Endothelial cell of umbilical vein (primary cell): Measurements from ENCODE around the gene NLRC3. TPM values are rescaled to one million over a fixed set of nuclear protein-coding genes. Genes with fewer than 3 reads are reported as not detected.
"Not testable (repeated sequence)": the region's sequence is repeated elsewhere in the genome, so short reads cannot be mapped to it uniquely, and the experiment has no call there.

ENCODE experiments used
- BruUV-seq: library from RNA; stranded (reverse); fragments of 400-500 nt; replicated peaks from 2 replicates; lab custom pipeline; 2021; lab: Mats Ljungman, UMichigan
- CTCF ChIA-PET: fragments of 300-600, 350-600 bp; sonication (Branson Sonifier 250); formaldehyde crosslinking; loops from one replicate; lab custom pipeline; 2021; ENCODE audit warnings: antibody characterized with exemption, inconsistent platforms; lab: Charles Lee
- POLR2A ChIA-PET: fragments of 300-600, 350-600 bp; sonication (Branson Sonifier 250); formaldehyde crosslinking; loops from one replicate; lab custom pipeline; 2021; ENCODE audit warnings: antibody characterized with exemption, inconsistent platforms; lab: Charles Lee
- DNase-seq: peaks from one replicate; pipeline ENCODE4 v3.0.0-alpha.2; 2011; ENCODE audit warnings: low read depth, low spot score
- FAIRE-seq: peaks from 2 replicates; lab custom pipeline; 2011; peaks lifted over from hg19 to GRCh38; lab: Jason Lieb, UNC
- H2AFZ ChIP-seq: 2 replicates; pipeline ENCODE4 v1.6.0; 2012; ENCODE audit warnings: low read depth, low read length, control low read depth, inconsistent platforms
- H3K27ac ChIP-seq: 2 replicates; pipeline ENCODE4 v1.5.1; 2011; ENCODE audit warnings: low read depth, mild to moderate bottlenecking, control low read depth, low read length, moderate library complexity; ENCODE audit not compliant: insufficient read depth
- H3K27me3 ChIP-seq, 2 experiments: 2 replicates each; pipeline versions ENCODE4 v1.6.0 to v1.6.1; 2011; ENCODE audit warnings: low read length in 2 of 2, mixed read lengths in 1 of 2; ENCODE audit not compliant: control insufficient read depth in 2 of 2, insufficient read depth in 2 of 2
- H3K36me3 ChIP-seq, 2 experiments: 2 replicates in 1 of 2; 3 replicates in 1 of 2; pipeline ENCODE4 v1.5.1; 2011; ENCODE audit warnings: low read length in 2 of 2, mild to moderate bottlenecking in 1 of 2, moderate library complexity in 1 of 2; ENCODE audit not compliant: control insufficient read depth in 2 of 2, insufficient read depth in 2 of 2; ENCODE audit errors: extremely low read depth in 1 of 2
- H3K4me1 ChIP-seq: 3 replicates; pipeline ENCODE4 v1.5.1; 2011; ENCODE audit warnings: mild to moderate bottlenecking, low read length; ENCODE audit not compliant: control insufficient read depth, insufficient read depth; ENCODE audit errors: extremely low read depth
- H3K4me2 ChIP-seq: 2 replicates; pipeline ENCODE4 v1.6.1; 2011; ENCODE audit warnings: low read length, control low read depth, mixed read lengths; ENCODE audit not compliant: insufficient read depth
- H3K4me3 ChIP-seq, 3 experiments: fragments of 200-600 bp in 1 of 3; sonication (generic), shearing (Covaris generic) in 1 of 3; replicated peaks in 1 of 3; 2 replicates each; pipeline ENCODE4 v1.5.1; 2011 to 2016; ENCODE audit warnings: control low read depth in 3 of 3, low read length in 3 of 3, mild to moderate bottlenecking in 2 of 3, inconsistent platforms in 1 of 3, low read depth in 1 of 3, moderate library complexity in 1 of 3; ENCODE audit not compliant: insufficient read depth in 1 of 3
- H3K79me2 ChIP-seq: 2 replicates; pipeline ENCODE4 v1.6.0; 2012; ENCODE audit warnings: low read length, inconsistent platforms; ENCODE audit not compliant: control insufficient read depth, insufficient read depth
- H3K9ac ChIP-seq: replicated peaks from 2 replicates; pipeline ENCODE3; 2011; ENCODE audit warnings: low read length, control low read depth; ENCODE audit not compliant: insufficient read depth; ENCODE audit errors: extremely low read depth
- H3K9me1 ChIP-seq: replicated peaks from 3 replicates; pipeline ENCODE4 v1.6.0; 2011; ENCODE audit warnings: mild to moderate bottlenecking, low read length; ENCODE audit not compliant: control insufficient read depth, insufficient read depth; ENCODE audit errors: extremely low read depth
- H3K9me3 ChIP-seq: replicated peaks from 2 replicates; pipeline ENCODE4 v1.5.1; 2012; ENCODE audit warnings: low read length, inconsistent platforms; ENCODE audit not compliant: control insufficient read depth, insufficient read depth
- H4K20me1 ChIP-seq: replicated peaks from 2 replicates; pipeline ENCODE3; 2011; ENCODE audit warnings: mild to moderate bottlenecking, low read length; ENCODE audit not compliant: control insufficient read depth, insufficient read depth; ENCODE audit errors: extremely low read depth
- MAX ChIP-seq: IDR thresholded peaks from 2 replicates; pipeline ENCODE4 v1.6.1; 2011; ENCODE audit not compliant: insufficient read depth, insufficient read length
- POLR2A ChIP-seq: IDR thresholded peaks from 2 replicates; pipeline ENCODE4 v1.6.1; 2012; ENCODE audit warnings: low read depth, mild to moderate bottlenecking, control low read depth, low read length
- dilution Hi-C: fragments of 300-500 bp; cut with MboI; formaldehyde crosslinking; loops from one replicate; pipeline ENCODE4 v1.15.0; 2019; ENCODE audit warnings: low sequenced_read_pairs; ENCODE audit not compliant: extremely low pct_ligation_motif_present
- intact Hi-C: fragments of 100-400 bp; cut with micrococcal nuclease; formaldehyde crosslinking; loops from one replicate; pipeline ENCODE4 v1.10.0; 2022
- polyA plus RNA-seq, 4 experiments: library from polyadenylated mRNA; depleted of rRNA in 3 of 4; stranded (reverse) in 3 of 4; unstranded in 1 of 4; fragments of >200 nt; gene quantifications; 2 replicates each; pipeline versions ENCODE4 v1.2.1 to v1.2.3, GENCODE V29; 2011 to 2012; ENCODE audit warnings: missing spikeins in 1 of 4
- total RNA-seq: library from RNA; stranded (reverse); gene quantifications from 2 replicates; pipeline ENCODE4 v1.2.3, GENCODE V29; 2021

NLRC3 gene
- total and polyA plus RNA-seq, 2 donors (not counting 3 experiments of a cell fraction or from before 2014, with no cell fraction given) = 0.84 to 3.4 TPM

- Histone ChIP-seq H3K9me3 (no peaks in the 10 kb centered on the region), H3K9ac (peak overlapping the region; percentile 43), H2AFZ (no peak overlapping the region), H4K20me1 (no peaks in the 10 kb centered on the region), H3K9me1 (no peaks in the 10 kb centered on the region), H3K27ac (no peak overlapping the region), H3K79me2 (peaks cover 4% of the 10 kb centered on the region), H3K4me1 (peaks cover 5% of the 10 kb centered on the region), H3K27me3 (no peaks in the 10 kb centered on the region), H3K4me3 (peak overlapping the region in 2 of 3 experiments; percentile 61 to 88), H3K36me3 (no peaks in the 10 kb centered on the region), H3K4me2 (peak overlapping the region; percentile 65)
- FAIRE-seq (no peak), DNase-seq (no peak)
- intact Hi-C loops (loop anchor here (2.0 to 5.0 kb wide), 4 partner anchors 137 to 750 kb away; partner anchors contain the start of gene SRRM2), dilution Hi-C loops (no loop called here)
- TF ChIP-seq MAX (no peak), POLR2A (no peak)
- BruUV-seq = no TSS peak
- ChIA-PET CTCF (interaction anchor here (0.7 to 1.7 kb wide), 6 partner anchors 17 to 372 kb away, joined by 3 to 12 read pairs (median 3); partner anchors contain the start of genes TIGD7 and ZNF75A), POLR2A (interaction anchor here (0.7 kb wide), 1 partner anchor 101 kb away, joined by 3 read pairs; the partner anchor contains the start of gene ZSCAN32)
These were observed 75.3 kb downstream of the NLRC3 start for GRCh38 chr16:3501783-3502400.

GRCh38 chr16:3501412-3501761 is 75.8 kb downstream of the NLRC3 start:
- DNase-seq, H3K79me2 ChIP-seq, dilution Hi-C loops, H3K9me1 ChIP-seq, BruUV-seq, H3K27me3 ChIP-seq, FAIRE-seq, H4K20me1 ChIP-seq, H3K9me3 ChIP-seq, H3K4me1 ChIP-seq, H3K36me3 ChIP-seq: not testable (repeated sequence)
- H3K4me3 ChIP-seq = peak overlapping the region; percentile 61 to 88 (median 63)
- H2AFZ ChIP-seq = peak overlapping the region; percentile 90
- H3K4me2 ChIP-seq = peak overlapping the region; percentile 65
- H3K27ac ChIP-seq = peak overlapping the region; percentile 32
- peak overlapping the region; percentile 43 for H3K9ac ChIP-seq
- CTCF ChIA-PET = interaction anchor here (0.7 to 1.7 kb wide), 7 partner anchors 16 to 372 kb away, joined by 3 to 12 read pairs (median 3); partner anchors contain the start of genes TIGD7 and ZNF75A
- intact Hi-C loops = loop anchor here (2.0 to 5.0 kb wide), 4 partner anchors 137 to 749 kb away; partner anchors contain the start of gene SRRM2
- POLR2A ChIA-PET = interaction anchor here (0.7 kb wide), 1 partner anchor 101 kb away, joined by 3 read pairs; the partner anchor contains the start of gene ZSCAN32
